GM12865 (cell line): ENCODE data around the gene MOB2.

Experiments
- DNase-seq: peaks from one replicate; pipeline ENCODE4 v3.0.0; 2010; ENCODE audit warnings: low read depth
- H3K4me3 ChIP-seq: 2 replicates; pipeline ENCODE4 v1.5.1; 2011; ENCODE audit warnings: mild to moderate bottlenecking, low read depth, low read length, control low read depth
- TF ChIP-seq, protein P1 (sequence below): IDR thresholded peaks from 2 replicates; pipeline ENCODE4 v1.5.1; 2011; ENCODE audit warnings: low read length, control low read depth, low read depth, inconsistent platforms; ENCODE audit not compliant: insufficient read depth; ENCODE audit errors: missing control alignments

Gene MOB2

GRCh38 chr11:1508986-1509385, 22.4 kb upstream of the MOB2 start:
- TF ChIP-seq, protein P1, sequence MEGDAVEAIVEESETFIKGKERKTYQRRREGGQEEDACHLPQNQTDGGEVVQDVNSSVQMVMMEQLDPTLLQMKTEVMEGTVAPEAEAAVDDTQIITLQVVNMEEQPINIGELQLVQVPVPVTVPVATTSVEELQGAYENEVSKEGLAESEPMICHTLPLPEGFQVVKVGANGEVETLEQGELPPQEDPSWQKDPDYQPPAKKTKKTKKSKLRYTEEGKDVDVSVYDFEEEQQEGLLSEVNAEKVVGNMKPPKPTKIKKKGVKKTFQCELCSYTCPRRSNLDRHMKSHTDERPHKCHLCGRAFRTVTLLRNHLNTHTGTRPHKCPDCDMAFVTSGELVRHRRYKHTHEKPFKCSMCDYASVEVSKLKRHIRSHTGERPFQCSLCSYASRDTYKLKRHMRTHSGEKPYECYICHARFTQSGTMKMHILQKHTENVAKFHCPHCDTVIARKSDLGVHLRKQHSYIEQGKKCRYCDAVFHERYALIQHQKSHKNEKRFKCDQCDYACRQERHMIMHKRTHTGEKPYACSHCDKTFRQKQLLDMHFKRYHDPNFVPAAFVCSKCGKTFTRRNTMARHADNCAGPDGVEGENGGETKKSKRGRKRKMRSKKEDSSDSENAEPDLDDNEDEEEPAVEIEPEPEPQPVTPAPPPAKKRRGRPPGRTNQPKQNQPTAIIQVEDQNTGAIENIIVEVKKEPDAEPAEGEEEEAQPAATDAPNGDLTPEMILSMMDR = no peak
- DNase-seq = no peak
- no peak overlapping the region for H3K4me3 ChIP-seq

GRCh38 chr11:1508491-1508891, 21.9 kb upstream of the MOB2 start:
- no peak for DNase-seq
- H3K4me3 ChIP-seq = no peak overlapping the region
- TF ChIP-seq, protein P1 = no peak

GRCh38 chr11:1507381-1508140, 21.0 kb upstream of the MOB2 start:
- no peak overlapping the region for H3K4me3 ChIP-seq
- DNase-seq = no peak
- TF ChIP-seq, protein P1 = no peak

GRCh38 chr11:1506981-1507380, 20.4 kb upstream of the MOB2 start:
- DNase-seq = no peak
- TF ChIP-seq, protein P1 = no peak
- no peak overlapping the region for H3K4me3 ChIP-seq

DNA sequence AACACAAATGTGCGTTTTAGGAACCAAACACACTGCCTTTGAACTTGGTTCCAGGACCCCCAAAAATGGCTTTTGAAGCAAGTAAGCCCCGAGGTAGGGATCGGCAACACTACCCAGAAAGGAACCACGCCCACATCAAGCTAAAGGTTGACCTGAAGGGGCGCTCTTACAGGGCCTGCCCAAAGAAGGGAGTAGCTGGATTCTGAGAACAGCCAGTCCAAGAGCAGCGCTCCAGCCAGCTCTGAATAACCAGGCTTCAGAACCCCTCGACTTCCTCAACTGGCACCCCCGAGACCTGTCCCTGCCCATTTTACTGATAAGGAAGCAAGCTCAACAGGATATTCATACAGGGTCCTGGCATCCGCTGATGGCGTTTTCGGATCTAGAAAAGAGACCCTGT, 18.9 kb upstream of the MOB2 start:
- no peak overlapping the region for H3K4me3 ChIP-seq
- no peak for DNase-seq
- TF ChIP-seq, protein P1 = no peak

DNA sequence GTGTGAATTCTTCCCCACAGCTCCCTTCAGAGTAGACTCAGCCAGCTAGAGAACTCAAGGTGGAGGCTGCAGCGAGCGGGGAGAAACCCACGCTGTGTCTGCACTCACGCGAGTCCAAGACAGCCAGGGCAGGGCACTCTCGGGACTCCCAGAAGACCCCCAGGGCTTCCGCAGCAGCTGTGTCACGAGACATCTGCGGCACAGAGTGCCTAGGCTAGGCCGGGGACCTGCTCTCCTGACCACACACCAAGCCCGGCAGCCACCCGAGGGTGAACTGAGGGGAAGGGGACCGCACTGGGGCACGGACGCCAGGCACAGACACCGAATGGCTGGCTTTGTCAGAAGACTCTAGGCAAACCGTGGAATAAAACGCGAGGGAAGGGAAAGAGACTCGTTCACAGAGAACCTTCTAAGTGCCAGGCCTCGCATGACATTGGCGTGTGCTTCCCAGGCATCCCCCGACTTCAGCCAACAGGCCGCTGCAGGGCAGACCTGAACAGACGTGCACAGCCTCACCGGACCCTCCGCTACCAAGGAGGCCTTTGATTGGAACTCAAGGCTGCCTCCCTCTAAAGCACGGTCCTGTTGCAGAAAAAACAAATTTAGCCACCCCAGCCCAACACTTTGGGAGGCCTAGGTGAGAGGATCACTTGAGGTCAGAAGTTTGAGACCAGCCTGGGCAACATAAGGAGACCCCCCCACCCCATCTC, 18.2 kb upstream of the MOB2 start:
- TF ChIP-seq, protein P1 = no peak
- DNase-seq = no peak
- no peak overlapping the region for H3K4me3 ChIP-seq

DNA sequence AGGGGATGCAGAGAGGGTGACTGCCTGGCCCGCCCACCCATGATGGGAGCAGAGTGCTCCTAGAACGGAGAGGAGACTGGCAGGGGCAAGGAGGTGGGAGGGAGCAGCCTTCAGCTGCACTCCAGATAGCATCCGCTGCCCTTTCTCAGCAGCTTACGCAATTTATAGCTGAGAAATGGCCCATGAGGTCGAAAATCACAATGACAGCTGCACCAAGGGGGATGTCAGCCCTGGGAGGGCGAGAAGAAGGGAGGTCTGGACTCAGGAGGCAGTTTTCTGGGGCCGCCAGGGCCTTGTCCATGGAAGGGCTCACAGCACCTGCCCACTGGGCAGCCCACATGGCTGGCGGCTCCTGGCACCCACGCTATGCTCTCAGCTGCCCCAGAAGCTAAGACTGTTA, 17.6 kb upstream of the MOB2 start:
- no peak overlapping the region for H3K4me3 ChIP-seq
- TF ChIP-seq, protein P1 = no peak
- DNase-seq = no peak
